CD4-positive, alpha-beta T cell treated with Interleukin-17A for 1 hour (primary cell): ENCODE data around the gene ACR.

Experiments
- DNase-seq: peaks from one replicate; pipeline ENCODE4 v3.0.0-alpha.2; 2020

ACR gene

DNA sequence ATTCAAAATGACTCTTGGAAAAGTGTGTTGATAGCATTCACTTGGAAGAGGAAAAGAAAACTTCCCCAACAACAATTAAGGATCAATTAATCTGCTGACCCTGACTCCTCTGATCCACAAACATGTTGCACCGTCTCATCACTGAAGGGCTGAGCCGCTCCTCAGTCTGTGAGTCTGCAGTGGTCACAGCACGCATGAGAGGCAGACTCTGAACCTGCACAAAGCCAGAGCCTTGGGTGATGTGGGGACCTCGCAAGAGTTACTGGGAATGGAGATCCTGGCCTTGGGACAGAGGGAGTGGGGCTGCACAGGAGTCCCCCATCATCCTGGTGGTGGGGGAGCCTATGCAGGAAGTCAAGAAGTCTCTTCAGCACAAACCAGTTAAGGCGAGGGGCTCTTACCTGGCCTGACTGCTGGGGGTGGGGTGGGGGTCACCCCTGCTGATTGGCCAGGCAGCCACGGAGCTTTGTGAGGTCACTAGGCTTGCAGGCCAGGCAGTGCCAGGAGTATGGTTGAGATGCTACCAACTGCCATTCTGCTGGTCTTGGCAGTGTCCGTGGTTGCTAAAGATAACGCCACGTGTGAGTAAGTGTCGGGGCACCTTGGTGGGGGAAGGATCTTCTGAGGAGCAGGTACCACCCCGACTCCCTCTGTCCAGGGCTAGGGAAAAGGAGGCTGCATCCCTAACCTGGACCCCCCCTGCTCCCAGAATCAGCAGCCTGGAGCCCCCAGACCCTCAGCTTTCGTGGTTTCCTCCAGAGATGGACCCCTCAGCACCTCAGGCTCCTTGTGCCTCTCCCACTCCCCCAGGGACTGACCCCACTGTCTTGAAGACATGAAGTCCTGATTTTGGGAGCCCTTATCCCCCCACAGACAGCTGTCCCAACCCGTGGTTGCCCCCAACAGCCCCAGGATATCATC, at the start of gene ACR:
ACR (plus strand) TSS at position 477 of the 921 bp plus-strand sequence; CDS start at position 509, 32 bp downstream.
- no peak for DNase-seq

DNA sequence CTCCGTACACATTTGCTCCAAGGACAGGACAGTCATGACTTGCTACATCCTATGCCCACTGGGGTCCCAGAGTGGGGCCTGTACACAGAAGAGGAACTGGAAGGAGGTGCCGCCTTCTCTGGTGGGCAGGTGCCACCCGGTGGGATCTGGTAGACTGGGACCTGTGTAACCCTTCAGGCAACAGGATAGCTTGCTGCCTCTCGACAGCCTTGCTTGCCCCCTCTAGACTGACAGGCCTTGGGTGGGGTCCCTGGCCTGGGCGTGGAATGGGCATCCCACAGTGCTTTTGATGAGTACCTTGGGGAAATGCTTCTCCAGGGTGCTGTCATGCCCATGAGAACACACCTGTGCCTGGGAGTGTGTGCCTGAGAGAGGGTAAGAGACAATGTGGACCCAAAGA, 49.6 kb upstream of the ACR start:
- no peak for DNase-seq

DNA sequence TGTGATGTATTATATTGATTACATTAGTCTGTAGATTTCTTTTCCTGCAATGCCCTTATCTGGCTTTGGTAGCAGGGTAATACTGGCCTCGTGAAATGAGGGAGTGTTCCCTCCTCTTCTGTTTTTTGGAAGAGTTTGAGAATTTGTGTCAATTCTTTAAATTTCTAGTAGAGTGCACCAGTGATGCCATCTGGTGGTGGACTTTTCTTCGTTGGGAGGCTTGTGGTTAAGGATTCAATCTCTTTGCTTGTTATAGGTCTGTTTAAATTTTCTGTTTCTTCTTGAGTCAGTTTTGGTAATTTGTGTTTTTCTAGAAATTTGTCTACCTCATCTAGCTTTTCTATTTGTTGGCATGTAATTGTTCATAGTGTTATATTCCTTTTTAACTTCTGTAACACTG, 46.5 kb upstream of the ACR start:
- peak; percentile 59 for DNase-seq

DNA sequence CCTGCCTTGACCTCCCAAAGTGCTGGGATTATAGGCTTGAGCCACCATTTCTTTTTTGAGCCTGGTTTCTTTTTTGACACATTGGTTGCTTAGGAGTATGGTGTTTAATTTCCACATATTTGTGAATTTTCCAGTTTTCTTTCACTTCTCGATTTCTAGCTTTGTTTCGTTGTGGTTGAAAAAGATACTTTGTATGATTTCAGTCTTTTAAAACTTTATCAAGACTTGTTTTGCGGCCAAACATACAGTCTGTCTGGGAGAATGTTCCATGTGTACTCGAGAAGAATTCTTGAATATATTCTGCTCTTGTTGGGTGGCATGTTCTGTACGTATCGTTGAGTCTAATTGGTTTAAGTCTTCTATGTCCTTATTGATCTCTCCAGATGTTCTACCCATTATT, 44.5 kb upstream of the ACR start:
- DNase-seq, result no peak

DNA sequence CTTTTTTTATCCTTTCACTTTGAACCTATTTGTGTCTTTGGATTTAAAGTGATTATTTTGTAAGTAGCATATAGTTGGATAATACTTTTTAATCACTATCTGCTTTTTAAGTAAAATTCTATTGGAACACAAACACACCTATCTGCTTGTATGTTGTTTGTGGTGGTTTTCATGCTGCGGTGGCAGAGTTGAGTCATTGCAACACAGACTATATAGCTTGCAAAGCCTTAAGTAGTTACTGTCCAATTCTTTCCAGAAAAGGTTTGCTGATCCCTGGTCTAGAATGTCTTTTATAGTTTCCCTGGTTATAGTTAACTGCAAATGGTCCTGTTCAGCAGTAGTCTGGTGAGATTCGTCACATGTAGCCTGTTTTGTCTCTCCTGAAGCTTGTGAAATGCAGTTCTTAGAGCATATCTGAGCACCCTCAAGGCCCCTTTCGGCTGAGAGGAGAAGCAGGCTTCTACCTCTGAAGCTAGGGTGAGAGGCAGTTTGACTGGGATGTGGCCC, 43.9 kb upstream of the ACR start:
- no peak for DNase-seq

DNA sequence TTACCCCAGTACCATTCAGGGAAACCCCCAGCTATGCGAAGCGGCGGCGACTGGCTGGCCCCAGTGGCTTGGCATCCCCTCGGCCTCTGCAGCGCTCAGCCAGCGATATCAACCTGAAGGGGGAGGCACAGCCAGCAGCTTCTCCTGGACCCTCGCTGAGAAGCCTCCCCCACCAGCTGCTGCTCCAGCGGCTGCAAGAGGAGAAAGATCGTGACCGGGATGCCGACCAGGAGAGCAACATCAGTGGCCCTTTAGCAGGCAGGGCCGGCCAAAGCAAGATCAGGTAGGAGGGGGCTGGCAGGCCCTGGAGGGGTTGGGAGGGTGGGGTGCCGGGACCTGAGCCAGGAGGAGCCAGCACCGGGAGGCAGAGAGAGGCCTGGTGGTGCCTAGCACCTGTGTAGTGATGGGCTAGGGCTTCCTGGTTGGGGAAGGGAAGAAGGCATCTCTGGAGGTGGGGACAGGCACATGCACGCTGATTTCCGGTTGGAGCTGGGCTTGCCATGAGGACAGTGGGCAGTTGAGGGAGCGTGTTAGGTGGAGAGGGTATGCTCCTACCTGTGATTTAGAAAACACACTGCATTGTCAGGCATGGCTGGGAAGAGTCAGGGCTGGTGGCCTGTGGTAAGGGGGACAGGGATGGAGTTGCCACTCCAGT, 43.1 kb upstream of the ACR start:
- DNase-seq, result no peak

DNA sequence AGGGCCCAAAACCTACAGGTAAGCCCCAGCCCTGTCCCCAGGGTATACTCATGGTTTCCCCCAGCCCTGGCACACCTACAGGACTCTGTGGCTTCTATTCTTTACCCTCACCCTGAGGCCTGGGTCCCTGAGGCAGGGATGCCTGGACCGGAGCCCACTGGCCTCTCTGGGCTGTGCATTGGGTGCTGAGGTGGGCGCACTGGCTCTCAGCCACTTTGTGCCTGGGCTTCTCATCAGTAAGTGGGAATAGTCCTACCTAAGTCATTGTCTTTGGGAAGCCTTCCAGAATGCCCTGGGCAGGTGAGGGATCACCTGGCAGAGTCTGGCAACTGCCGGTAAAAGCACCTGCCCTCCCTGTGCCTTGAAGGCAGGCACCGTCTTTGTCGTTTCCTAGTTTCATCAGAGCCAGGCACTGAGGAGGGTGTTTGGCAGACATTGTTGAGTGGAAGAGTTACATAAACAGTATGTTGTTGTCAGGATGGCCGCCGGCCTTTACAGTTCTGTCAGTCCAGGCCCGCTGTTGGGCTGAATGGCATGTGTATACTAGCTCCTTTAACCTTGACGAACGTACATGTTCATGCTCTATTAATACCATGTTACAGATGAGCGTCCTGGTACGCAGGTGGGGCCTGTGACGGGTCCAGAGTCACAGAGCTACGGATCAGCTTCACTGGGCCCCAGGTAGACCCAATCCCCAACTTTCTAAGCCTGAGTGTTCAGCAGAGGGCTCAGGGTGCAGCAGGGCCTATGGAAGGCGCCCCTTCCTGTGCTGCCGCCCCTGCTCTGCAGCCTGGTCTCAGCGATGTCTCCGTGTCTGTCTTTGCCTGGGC, 42.4 kb upstream of the ACR start:
- no peak for DNase-seq

DNA sequence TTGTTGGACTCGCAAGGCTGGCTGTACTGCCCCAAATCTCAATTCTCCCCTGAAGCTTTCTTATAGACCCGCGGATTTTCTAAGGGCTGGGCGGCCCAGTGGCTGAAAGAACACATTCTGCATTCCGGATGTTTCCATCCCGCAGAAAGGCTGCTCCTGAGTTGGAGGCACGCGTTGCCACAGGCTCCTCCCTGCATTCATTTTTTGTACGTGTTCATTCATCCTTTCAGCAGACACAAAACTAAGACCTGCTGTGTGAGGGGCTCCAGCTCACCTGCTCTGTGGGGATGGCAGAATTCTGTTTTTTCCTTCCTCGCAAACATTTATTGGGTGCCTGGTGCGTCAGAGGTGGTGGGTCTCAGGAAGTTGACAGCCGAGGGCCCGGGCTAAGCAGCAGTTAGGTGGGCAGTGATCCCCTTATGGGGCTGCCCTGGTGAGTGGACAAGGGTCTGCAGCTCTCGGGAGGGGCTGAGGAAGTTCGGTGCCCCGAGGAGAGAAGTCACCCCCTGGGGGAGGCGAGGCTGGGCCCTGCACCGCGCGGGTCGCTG, 41.7 kb upstream of the ACR start:
- DNase-seq, result no peak

DNA sequence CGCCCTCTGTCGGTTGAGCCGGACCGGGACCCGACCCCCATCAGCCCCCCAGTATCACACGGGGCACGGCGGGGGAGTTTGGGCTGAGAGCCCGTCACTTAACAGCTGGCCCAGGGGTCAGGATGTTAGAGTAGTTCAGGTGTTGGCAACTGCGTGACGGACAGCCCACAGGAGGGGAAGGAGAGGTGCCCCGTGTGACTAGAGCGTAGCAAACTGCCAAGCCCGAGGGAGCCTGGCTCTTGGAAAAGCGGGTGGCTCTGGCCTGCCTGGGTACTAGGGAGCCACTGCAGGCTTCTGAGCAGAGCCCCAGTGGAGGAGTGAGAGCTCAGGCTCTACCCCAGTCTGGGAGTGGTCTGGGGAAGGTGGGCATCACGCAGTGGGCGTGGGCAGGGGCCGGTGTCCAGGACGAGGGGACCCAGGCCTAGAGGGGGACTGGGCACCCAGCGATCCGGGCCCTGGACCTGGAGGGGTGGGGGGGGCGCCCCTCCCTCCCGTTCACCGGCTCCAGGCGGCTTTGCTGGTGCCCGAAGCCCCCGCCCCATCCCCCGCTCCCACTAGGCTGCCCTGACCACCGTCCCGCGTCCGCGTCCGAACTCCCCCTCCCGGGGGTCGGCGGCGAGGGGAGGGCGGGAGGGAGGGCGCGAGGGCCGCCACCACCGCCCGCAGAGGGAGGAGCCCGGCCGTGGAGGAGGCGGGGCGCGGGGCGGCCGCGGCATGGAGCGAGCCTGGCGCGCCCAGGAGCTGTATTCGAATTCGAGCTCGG, 41.0 kb upstream of the ACR start:
- no peak for DNase-seq

DNA sequence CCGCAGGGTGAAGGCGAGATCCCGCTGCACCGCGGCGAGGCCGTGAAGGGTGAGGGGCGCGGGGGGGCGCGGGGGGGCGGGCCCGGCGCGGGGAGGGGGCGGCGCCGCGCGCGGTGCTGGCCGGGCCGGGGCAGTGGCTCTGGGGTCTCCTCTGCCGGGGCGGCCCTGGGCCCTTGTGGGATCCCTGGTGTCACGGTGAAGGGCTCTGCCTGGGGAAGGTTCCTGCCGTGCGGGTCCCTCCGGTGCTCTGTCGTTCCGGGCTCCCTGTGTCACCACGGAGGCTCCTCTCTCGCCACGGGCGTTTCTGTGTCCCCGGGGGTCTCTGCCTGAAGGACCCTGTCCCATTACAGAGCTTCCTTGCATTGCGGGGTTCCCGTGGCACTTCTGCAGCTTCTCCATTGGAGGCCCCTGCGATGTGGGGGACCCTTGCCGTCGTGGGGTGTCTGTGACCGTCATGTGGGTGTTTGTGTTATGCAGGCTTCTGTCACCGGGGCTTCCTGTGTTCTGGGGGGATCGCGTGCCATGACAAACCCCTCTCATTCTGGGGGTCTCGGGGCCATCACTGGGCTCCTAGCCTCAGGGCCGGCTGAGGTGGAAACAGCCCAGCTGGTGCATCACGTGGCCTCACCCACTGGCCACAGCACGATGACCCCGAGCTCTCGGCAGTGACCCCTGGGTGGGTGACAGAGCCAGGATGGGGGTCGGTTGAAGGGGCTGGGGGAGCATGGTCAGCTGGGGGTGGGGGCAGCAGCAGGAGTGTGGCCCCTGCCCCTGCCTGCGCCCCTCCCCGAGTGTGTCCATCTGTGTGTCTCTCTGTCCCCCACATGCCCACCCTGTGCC, 40.1 kb upstream of the ACR start:
- DNase-seq, result no peak

DNA sequence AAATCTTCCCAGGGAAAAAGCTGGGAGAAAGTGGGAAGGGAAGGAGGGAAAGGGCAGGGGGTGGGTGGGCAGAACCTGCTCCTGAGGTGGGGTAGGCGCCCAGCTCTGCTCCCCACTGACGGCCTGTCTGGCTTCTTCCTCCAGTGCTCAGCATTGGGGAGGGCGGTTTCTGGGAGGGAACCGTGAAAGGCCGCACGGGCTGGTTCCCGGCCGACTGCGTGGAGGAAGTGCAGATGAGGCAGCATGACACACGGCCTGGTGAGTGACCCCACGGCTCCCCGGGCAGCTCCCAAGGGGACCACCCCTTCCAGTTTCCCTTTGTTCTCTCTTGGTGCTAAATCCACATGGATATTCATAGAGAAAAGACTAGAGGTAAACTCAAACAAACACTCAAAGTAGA, 39.5 kb upstream of the ACR start:
- DNase-seq, result no peak

DNA sequence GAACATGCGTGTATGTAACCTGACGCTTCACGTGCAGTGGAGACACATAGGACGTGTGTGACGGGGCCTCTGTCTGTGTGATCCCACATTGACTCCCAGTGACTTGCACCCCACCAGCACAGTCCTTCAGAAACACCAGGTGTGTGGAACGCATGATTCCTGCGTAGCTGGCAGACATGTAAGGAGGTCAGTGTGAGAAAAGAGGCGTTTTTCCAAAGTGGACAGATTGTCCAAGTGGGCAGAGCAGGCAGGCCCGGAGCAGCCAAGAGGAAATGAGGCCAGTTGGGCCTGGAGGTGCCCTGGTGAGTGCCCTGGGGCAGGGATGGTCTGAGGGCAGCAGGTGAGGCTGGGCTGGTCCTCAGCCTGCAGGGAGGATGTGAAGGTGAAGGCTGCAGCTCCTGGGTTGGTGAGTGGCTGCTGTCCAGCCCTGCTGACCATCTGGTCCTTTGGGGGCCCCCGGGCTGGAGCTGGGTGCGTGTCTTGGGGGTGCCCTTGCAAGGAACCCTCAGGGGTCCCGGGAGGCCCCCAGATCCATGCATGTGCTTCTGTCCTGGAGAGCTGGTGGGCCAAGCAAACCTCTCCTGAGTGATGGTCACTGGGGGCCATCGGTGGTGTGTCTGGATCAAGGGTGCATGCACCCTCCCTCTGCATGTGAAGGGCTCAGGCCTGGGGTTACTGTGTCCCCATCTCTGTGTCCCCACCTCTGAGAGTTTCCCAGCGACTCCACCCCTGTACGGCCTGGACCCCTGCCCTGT, 38.8 kb upstream of the ACR start:
- DNase-seq, result no peak

DNA sequence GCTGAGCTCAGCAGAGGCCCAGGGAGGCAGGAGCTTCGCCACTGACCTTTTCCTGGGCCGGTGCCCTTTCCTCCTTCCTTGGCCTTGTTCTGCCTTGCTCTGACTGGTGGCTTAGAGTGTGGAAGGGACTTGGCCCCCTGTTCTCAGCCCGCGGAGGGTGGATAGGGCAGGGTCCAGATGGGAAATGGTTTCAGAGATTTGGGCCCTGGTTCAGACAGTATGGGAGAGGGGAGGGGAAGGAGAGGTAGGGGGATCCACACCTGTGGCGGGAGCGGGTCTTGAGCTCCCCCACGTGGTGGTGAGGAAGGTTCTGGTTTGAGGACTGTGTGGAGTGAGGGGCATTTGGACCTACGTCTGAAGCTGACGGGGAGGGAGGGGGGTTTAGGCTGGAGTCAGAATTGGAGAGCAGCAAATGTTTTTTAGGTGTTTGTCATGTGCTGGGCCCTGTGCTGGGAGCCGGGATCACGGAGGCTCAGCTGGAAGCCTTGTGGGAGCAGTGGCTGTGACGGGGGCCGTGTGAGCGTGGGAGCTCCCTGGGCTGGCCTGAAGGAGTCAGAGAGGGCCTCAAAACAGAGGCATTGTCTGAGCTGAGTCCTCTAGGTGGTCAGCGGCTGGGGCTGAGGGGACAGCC, 38.1 kb upstream of the ACR start:
- no peak for DNase-seq

DNA sequence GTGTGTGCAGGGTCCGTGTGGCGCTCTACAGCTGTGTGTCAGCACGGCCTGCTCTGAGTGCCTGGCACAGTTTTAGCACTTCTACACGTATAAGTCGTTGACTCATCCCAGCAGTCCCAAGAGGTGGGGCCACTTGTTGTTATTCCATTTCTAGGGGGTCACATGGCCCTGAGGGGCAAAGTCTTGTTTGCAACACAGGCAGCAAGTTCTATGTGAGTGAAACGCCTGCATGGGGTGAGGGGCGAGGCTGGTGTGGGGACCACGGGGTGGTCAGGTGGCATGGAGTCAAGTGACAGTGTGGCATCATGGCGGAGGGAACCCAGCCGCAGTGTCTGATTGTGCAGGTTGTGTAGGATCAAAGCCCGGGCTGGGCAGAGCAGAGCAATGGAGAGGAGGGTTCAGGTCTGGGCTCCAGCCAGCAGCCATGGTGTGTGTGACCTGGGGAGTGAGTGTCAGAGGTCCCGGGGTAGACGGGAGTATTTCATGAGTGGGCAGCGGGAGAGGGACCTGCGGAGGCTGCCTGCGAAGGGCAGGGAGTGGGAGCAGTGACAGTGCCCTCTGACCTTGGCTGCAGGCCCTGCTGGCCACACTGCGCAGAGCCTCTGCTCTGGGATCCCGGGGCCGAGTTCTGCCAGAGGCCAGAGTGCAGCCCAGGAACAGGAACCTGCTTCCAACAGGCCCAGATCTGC, 37.5 kb upstream of the ACR start:
- DNase-seq, result no peak

DNA sequence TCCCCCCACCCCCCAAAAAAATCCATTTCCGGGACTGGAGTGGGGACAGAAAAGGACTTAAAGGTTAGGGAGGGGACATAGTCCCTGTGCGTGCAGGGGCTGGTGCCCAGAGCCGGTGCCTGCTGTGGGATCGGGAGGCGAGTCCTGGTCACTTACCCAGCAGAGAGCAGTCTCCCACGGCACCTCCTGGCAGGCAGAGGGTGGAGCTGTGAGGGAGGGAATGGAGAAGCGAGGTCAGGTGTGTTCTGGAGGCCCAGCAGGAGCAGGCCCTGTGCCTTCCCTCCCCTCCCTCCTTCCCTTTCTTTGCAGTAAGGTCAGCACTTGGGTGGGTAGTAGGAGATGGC, 37.0 kb upstream of the ACR start:
- no peak for DNase-seq

DNA sequence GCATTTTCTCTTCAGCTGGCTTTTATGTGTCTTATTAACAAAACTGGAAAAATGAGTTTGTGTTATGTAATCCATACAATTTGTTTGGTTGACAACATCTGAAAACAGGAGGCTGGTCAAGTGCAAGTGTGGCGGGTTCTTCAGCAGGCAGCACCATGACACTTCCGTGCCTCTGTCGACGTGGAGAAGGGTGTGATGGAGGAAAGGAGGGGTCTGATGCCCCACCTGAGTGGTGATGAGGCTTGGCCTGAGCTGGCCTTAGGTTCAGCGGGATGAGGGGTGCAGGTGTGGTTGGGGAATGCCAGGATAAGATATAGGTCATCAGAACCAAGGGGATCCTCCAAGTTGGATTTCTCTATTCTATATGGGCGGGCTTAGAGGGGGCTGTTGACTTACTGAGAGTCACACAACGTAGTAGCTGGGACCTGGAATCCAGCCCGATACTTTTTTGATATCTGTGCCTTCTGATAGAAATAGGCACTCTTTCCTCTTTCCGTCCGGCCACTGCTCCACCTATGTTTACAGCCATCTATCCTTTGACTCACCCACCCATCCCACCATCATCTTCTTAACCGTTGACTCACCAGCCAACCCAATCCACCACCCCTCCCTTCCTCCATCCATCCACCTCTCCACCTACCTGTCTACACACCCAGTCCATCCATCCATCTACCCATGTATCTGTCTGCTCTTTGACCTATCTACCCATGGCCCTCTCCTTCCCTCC, 36.4 kb upstream of the ACR start:
- DNase-seq, result no peak

DNA sequence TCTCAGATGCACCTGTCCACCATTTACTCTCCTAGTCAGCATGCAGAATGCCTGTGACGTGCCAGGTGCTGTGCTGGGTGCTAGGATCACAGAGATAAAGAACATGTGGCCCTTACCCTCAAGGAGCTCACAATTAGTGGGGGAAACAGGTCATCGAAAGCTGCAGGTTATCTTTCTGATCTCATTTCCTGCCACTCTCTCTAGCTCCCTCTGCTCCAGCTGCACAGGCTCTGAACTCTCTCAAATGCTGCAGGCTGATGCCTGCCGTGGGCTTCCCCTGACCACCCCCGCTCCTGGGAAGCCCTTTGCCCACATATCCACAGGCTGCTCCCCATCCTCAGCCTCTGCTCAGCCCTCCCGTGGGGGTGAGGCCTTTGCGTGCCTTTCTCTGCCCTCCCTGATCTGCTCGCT, 35.7 kb upstream of the ACR start:
- peak; percentile 5 for DNase-seq

DNA sequence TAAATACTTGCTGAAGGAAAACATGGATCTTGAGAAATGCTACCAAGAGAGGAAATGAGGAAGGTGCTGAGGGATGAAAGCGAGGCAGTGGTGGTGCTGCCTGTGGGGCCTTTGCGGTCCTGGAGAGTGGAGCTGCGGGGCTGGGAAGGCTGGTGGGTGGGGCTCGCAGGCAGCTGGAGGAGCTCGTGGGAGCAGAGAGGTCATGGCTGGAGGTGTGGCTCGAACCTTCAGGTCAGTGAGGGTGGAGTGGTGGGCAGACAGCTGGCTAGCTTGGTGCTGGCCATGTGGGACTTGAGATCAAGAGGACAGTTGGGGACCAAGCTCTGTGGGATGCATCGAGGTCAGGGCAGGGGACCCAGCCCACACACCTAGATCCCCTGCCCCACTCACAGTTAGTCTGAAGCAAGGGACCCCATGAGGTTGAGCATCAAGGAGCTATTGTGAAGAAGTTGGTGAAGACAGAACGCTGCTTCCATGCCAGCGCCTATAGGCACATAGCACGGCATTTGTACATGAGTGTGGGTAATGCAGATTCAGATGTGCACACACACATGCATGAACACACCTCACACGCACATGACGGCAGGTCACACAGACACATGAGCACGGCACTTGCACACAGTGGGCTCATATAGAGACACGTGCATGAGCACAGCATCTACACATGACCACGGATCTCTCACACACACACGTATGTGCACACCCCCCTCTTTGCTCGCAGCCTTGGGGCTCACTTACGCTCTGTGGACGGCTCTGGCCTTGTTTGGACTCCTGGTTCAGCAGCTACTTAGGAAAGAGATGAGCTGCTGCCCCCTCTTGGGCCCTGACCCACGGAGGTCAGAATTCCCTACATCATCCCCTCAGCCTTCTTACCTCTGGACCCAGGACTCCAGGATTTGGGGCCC, 34.9 kb upstream of the ACR start:
- DNase-seq, result no peak
